HUDEP-2 (cell line): ENCODE results near the gene PROSER3.
"Not testable (repeated sequence)": the region's sequence is repeated elsewhere in the genome, so short reads cannot be mapped to it uniquely, and the experiment has no call there.

Source experiments
- DNase-seq, 76 experiments: peaks; one replicate each; lab custom pipeline; 2025; ENCODE audit not compliant: unreplicated experiment in 76 of 76; lab: John Stamatoyannopoulos, UW

The PROSER3 gene

GRCh38 chr19:35788205-35788960 lies 30.4 kb downstream of the PROSER3 start:
- DNase-seq: no peak

DNA sequence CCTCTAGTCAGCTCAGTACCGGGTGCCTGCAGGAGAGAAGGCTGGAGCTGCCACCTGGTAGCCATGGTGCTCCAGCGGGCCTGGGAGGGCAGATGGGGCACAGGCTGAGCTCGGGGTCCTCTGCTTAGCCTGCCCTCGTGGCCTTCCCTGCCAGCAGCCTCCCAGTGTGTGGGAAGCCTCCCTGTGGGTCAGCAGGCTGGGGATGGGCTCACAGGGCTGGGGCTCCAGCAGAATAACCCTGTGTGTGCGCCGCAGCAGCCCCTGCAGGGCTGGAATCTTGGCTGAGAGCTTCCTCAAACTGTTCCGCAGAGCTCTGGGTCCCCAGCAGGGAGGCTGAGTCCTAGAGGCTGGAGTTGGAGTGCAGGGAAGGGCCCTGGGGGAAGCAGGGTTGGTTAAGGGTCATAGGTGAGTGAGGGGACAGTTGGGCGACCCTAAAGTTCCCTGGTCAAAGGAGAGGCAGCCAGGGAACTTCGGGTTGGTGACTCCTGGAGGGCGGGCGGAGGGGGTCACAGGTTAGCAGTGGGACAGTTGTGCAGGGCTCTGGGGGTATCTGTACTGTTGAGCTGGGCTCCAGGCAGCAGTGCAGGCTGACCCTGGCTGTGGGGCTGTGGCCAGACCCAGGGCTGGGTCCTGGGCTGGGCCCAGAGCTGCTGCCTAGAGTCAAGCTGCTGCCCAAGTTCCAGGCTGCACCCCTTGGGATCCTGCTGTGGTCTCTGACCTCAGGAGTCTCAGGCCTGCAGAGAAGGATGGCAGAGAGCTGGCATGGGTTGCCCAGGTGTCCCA lies 31.4 kb downstream of the PROSER3 start:
- no peak for DNase-seq

- DNase-seq: no peak
Measured at GRCh38 chr19:35789978-35790944, 32.3 kb downstream of the PROSER3 start.

GRCh38 chr19:35790981-35791813 lies 33.2 kb downstream of the PROSER3 start:
- peak in 3 of 76 experiments; percentile 7 to 21 (median 16) for DNase-seq

- DNase-seq: no peak
Measured at GRCh38 chr19:35791814-35792279, 33.9 kb downstream of the PROSER3 start.

DNA sequence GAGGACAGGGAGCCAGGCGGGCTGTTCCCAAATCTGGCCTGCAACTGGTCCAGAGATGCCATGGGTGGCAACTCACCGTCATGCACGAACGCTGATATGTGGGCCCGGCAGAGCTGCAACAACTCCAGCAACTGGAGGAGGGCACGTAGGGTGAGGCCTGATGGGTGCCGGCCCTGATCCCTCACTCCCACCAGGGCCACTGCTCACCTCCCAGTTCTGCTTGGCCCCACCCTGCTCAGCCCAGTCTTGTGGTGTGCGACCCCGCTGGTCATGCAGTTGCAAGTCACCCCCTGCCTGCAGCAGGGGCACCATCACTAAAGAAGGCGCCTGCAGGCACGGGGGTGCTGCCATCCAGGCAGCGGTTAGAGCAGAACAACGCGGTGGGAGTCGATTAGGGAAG lies 34.3 kb downstream of the PROSER3 start:
- DNase-seq: no peak

DNA sequence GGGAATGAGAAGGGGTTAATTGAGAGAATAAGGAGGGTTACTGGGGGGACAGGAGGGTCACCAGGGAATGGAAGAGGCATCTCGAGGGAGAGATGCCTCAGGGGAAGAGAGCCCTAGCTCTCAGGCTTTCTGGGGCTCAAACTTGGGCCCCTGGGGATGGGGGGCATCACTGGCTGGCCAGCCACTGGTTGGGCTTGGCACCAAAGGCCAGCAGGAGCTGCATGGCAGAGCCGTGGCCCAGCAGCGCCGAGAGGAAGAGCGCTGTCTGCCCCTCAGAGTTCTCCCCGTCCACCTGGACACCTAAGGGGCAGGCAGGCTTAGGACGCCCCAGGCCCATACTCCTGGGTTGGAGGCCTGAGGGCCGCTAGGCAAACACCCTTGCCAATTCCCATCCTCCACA lies 34.9 kb downstream of the PROSER3 start:
- DNase-seq: no peak

DNA sequence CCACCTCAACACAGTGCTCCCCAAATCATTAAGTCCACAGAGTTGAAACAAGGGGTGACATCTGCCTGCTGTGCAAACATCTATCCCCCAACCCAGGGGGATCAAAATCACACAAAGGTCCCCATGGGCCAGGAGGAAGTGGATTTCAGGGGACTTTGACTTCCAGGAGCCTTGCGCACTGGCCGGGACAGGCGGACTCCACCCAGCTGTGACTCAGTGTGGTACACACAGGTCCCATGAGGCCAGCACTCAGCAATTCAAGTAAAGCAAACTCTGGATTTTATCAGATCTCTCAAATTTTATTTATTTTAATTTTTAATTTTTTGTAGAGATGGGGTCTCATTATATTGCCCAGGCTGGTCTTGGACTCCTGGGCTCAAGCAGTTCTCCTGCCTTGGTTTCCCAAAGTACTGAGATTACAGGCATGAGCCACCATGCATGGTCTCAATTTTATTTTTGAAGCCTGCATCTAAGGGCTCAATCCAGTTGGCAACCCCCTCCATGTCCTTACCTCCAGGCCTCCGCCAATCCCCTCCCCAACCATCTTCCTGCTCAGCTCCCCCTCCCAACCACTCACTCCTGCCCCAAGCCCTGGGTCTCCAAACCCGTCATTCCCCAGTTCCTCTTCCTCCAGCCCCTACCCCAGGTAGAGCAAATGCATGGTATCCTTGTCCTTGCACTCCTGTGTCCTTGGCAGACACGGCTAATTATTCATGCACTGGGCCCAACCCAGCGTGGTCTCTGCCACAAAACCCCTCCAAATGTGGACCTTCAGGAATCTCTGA lies 35.6 kb downstream of the PROSER3 start:
- DNase-seq: peak in 28 of 76 experiments; percentile 8 to 48 (median 27)

- DNase-seq: not testable (repeated sequence)
Measured at GRCh38 chr19:35795564-35795963, 37.6 kb downstream of the PROSER3 start.

- DNase-seq: no peak
Measured at GRCh38 chr19:35796645-35797542, 38.9 kb downstream of the PROSER3 start.

DNA sequence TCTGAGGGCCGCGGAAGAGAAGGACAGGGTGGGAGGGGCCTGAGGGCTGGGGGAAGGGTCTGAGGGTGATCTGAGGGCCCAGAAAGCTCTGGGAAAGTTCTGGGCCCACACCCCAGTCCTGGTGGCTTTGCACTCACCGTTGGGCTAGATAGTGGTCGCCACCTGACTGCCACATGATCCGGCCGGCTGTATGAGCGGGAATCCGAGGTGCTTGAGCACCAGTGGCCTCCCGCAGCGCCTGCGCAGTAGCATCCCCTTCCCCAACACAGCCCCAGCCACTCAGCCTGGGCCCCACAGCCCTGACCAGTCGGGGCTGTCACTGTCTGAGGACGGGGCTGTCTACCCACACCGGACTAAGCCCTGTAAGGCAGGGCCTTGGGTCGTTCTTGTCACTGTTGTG lies 39.7 kb downstream of the PROSER3 start:
- DNase-seq: peak in 61 of 76 experiments; percentile 18 to 90 (median 65)

GRCh38 chr19:35801828-35802227 lies 43.9 kb downstream of the PROSER3 start:
- no peak for DNase-seq

DNA sequence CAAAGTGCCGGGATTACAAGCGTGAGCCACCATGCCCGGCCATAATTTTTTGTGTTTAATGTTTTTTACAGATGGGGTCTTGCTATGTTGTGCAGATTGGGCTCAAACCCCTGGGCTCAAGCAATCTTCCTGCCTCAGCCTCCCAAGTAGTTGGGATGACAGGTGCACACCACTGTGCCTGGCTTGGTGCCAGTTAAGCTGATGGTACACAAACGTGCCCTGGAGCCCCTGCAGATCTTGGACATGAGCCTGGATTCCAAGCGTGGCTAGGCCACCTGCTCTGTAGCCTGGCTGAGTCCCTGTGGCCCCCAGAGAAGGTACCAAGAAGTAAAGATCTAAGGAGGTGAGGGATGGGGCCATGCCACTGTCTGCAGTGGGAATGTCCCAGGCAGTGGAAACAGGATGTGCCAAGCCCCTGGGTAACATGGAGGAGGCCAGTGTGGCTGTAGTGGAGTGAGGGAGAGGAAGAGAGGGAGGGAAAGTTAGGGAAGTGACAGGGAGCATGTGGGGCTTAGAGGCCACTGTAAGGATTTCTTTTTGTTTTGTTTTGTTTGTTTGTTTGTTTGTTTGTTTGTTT lies 47.6 kb downstream of the PROSER3 start:
- no peak for DNase-seq

GRCh38 chr19:35806597-35806996 lies 48.6 kb downstream of the PROSER3 start:
- no peak for DNase-seq

- DNase-seq: no peak
Measured at GRCh38 chr19:35807633-35808032, 49.7 kb downstream of the PROSER3 start.

DNA sequence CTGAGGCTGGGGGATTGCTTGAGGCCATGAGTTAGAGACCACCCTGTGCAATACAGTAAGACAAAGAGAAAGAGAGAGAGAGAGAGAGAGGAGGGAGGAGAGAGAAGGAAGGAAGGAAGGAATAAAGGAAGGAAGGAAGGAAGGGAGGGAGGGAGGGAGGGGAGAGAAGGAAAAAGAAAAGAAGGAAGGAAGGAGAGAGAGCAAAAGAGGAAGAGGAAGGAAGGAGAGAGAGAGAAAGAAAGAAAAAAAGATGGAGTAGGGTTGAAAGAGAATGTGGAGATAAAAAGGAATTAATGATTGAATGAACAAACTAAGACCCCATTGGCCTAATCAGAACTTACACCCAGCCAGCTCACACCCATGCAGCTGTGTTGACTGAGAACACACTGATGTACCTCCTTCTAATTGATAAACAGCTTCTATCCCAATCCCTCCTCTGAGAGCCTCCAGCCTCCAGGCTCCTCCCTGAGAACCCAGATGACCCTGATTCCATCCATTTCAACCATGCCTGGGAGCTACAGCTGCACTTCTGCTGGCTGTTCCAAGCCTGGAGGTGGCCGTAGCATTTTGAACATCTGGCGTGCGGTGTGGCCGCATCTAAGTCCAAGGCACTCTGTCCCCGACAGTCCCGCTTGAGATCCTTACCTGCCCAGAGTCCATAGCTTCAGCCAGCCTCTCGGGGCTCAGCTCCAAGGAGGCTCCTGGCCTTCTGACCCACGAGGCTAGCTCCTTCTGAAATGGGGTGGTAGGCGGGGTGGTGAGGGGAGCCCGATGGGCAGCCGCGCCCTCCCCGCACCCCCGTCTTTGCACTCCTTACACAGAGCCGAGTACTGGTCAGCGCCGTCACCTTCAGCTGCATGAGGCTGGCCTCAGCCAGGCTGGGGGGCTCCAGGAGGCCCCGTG lies 53.6 kb downstream of the PROSER3 start:
- DNase-seq: no peak
